CD14-positive monocyte (primary cell): Measurements from ENCODE around the gene ATXN1. TPM values are rescaled to one million over a fixed set of nuclear protein-coding genes. Genes with fewer than 3 reads are reported as not detected.

Source experiments
- DNase-seq, 3 donors: peaks; one replicate each; pipeline ENCODE4 v3.0.0-alpha.2; 2011 to 2022
- H2AFZ ChIP-seq: 2 replicates; pipeline ENCODE4 v1.6.0; 2012; ENCODE audit warnings: mild to moderate bottlenecking, low read depth, low read length, inconsistent platforms; ENCODE audit not compliant: insufficient read depth, poor library complexity, severe bottlenecking
- H3K27ac ChIP-seq, 2 donors: 1 replicate in 1 of 2; 2 replicates in 1 of 2; pipeline ENCODE4 v1.5.1; 2012 to 2013; ENCODE audit warnings: low read length in 2 of 2, control low read depth in 1 of 2, inconsistent platforms in 1 of 2, low read depth in 1 of 2, mild to moderate bottlenecking in 1 of 2
- H3K27me3 ChIP-seq, 2 donors: one replicate each; pipeline versions ENCODE4 v1.6.0 to v1.6.1; 2011 to 2013; ENCODE audit warnings: low read length in 2 of 2; ENCODE audit not compliant: control insufficient read depth in 2 of 2, insufficient read depth in 2 of 2
- H3K36me3 ChIP-seq, 2 donors: replicated peaks in 1 of 2; 1 replicate in 1 of 2; 2 replicates in 1 of 2; pipeline versions ENCODE4 v1.5.1 to v1.6.1; 2012 to 2013; ENCODE audit warnings: low read length in 2 of 2, control low read depth in 1 of 2, inconsistent platforms in 1 of 2, mild to moderate bottlenecking in 1 of 2; ENCODE audit not compliant: insufficient read depth in 2 of 2, control insufficient read depth in 1 of 2
- H3K4me1 ChIP-seq, 2 donors: 1 replicate in 1 of 2; 2 replicates in 1 of 2; pipeline versions ENCODE4 v1.5.1 to v1.6.1; 2012 to 2013; ENCODE audit warnings: low read length in 2 of 2, control low read depth in 1 of 2, inconsistent platforms in 1 of 2, mild to moderate bottlenecking in 1 of 2, moderate library complexity in 1 of 2; ENCODE audit not compliant: insufficient read depth in 2 of 2, control insufficient read depth in 1 of 2
- H3K4me2 ChIP-seq: replicated peaks from 2 replicates; pipeline ENCODE3; 2012; ENCODE audit warnings: low read length, moderate library complexity, mild to moderate bottlenecking; ENCODE audit not compliant: poor library complexity, severe bottlenecking; ENCODE audit errors: extremely low read depth
- H3K4me3 ChIP-seq, 3 experiments: fragments of 200-600 bp in 1 of 3; sonication (generic) in 1 of 3; replicated peaks in 1 of 3; 1 replicate in 2 of 3; 2 replicates in 1 of 3; pipeline ENCODE4 v1.5.1; 2011 to 2013; ENCODE audit warnings: low read length in 3 of 3, mild to moderate bottlenecking in 3 of 3, control low read depth in 2 of 3, low read depth in 2 of 3, inconsistent platforms in 1 of 3, moderate library complexity in 1 of 3
- H3K79me2 ChIP-seq: 2 replicates; pipeline ENCODE4 v1.6.0; 2012; ENCODE audit warnings: mild to moderate bottlenecking, control low read depth, inconsistent platforms, low read length, moderate library complexity; ENCODE audit not compliant: insufficient read depth
- H3K9ac ChIP-seq: 2 replicates; pipeline ENCODE4 v1.6.0; 2017; ENCODE audit warnings: low read length, mild to moderate bottlenecking; ENCODE audit not compliant: insufficient read depth, poor library complexity, severe bottlenecking
- H3K9me3 ChIP-seq, 2 donors: replicated peaks in 1 of 2; 1 replicate in 1 of 2; 2 replicates in 1 of 2; pipeline versions ENCODE4 v1.5.1 to v1.6.1; 2012 to 2013; ENCODE audit warnings: low read length in 2 of 2, control low read depth in 1 of 2; ENCODE audit not compliant: control insufficient read depth in 1 of 2, insufficient read depth in 1 of 2
- H4K20me1 ChIP-seq: 2 replicates; pipeline ENCODE4 v1.6.0; 2012; ENCODE audit warnings: mild to moderate bottlenecking, low read length, control low read depth, moderate library complexity; ENCODE audit not compliant: insufficient read depth
- H3K27ac Mint-ChIP-seq, 7 donors: one replicate each; pipeline ENCODE4 v1.8.0; 2020; ENCODE audit warnings: mild to moderate bottlenecking in 7 of 7, mixed read lengths in 7 of 7, moderate library complexity in 6 of 7, inconsistent platforms in 2 of 7
- H3K27me3 Mint-ChIP-seq, 3 donors: one replicate each; pipeline ENCODE4 v1.8.0; 2021 to 2022; ENCODE audit warnings: low read depth in 3 of 3, mild to moderate bottlenecking in 3 of 3, mixed read lengths in 3 of 3, moderate library complexity in 3 of 3, inconsistent platforms in 1 of 3
- H3K36me3 Mint-ChIP-seq, 2 donors: one replicate each; pipeline ENCODE4 v1.8.0; 2020; ENCODE audit warnings: mixed read lengths in 2 of 2, inconsistent platforms in 1 of 2, mild to moderate bottlenecking in 1 of 2
- H3K4me1 Mint-ChIP-seq: one replicate; pipeline ENCODE4 v1.8.0; 2020; ENCODE audit warnings: mild to moderate bottlenecking, mixed read lengths
- H3K4me3 Mint-ChIP-seq, 2 donors: one replicate each; pipeline ENCODE4 v1.8.0; 2020; ENCODE audit warnings: mild to moderate bottlenecking in 2 of 2, mixed read lengths in 2 of 2, moderate library complexity in 1 of 2
- H3K9me3 Mint-ChIP-seq, 7 donors: one replicate each; pipeline ENCODE4 v1.8.0; 2020 to 2022; ENCODE audit warnings: mixed read lengths in 7 of 7, mild to moderate bottlenecking in 6 of 7, moderate library complexity in 6 of 7, inconsistent platforms in 2 of 7
- WGBS: methylation state at CpG from one replicate; pipeline ENCODE4 v1.1.5; 2013; ENCODE audit warnings: missing lambda C conversion rate; ENCODE audit not compliant: insufficient coverage; 5-methylcytosine and 5-hydroxymethylcytosine counted together
- intact Hi-C, 2 donors: fragments of 100-400 bp; cut with micrococcal nuclease; formaldehyde crosslinking; loops; one replicate each; pipeline versions ENCODE4 v1.15.0 to v1.15.1; 2023
- polyA plus RNA-seq, 3 donors: library from polyadenylated mRNA; depleted of rRNA in 1 of 3; unstranded in 2 of 3; stranded (reverse) in 1 of 3; fragments of 300-500 nt in 2 of 3; fragments of >200 nt in 1 of 3; fragmentation: Illumina TruSeq in 2 of 3; gene quantifications; 1 replicate in 2 of 3; 2 replicates in 1 of 3; pipeline ENCODE4 v1.2.3, GENCODE V29; 2012 to 2021
- TF ChIP-seq, protein P1 (sequence below): fragments of 200-600 bp; IDR thresholded peaks from one replicate; pipeline ENCODE4 v1.8.0; 2022; ENCODE audit warnings: antibody characterized with exemption, mild to moderate bottlenecking

The ATXN1 gene
- polyA plus RNA-seq, 3 donors: 8.8 to 19.1 (median 10.9) TPM

DNA sequence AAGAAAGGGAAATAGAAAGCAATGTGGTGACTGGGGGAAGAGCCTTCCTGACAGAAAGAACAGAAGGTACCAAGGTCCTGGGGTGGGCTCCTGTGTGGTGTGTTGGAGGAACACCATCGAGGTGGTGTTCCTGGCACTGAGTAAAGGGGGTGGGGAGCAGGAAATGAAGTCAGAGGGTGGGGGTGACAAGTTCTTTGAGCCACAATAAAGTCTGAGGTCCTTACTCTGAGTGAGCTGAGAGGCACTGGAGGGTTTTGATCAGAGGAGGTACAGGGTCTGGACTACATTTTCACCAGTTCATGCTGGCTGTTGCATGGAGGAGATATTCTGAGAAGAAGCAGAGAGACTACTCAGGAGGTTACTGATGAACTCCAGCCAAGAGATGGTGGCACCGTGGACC is 324.7 kb downstream of the ATXN1 start:
- DNase-seq: no peak
- peaks cover 19 to 22% of the 10 kb centered on the region in 2 donors for H3K36me3 Mint-ChIP-seq
- Histone ChIP-seq H3K9ac (no peak overlapping the region), H3K27ac (no peak overlapping the region), H3K4me3 (no peak overlapping the region), H2AFZ (no peak overlapping the region), H3K36me3 (no peaks in the 10 kb centered on the region), H4K20me1 (peaks cover 23% of the 10 kb centered on the region), H3K9me3 (no peaks in the 10 kb centered on the region), H3K4me2 (no peak overlapping the region), H3K4me1 (no peaks in the 10 kb centered on the region), H3K79me2 (no peaks in the 10 kb centered on the region), H3K27me3 (no peaks in the 10 kb centered on the region)
- 75% methylated on average over 2 of the region's 2 CpGs for WGBS
- TF ChIP-seq, protein P1, sequence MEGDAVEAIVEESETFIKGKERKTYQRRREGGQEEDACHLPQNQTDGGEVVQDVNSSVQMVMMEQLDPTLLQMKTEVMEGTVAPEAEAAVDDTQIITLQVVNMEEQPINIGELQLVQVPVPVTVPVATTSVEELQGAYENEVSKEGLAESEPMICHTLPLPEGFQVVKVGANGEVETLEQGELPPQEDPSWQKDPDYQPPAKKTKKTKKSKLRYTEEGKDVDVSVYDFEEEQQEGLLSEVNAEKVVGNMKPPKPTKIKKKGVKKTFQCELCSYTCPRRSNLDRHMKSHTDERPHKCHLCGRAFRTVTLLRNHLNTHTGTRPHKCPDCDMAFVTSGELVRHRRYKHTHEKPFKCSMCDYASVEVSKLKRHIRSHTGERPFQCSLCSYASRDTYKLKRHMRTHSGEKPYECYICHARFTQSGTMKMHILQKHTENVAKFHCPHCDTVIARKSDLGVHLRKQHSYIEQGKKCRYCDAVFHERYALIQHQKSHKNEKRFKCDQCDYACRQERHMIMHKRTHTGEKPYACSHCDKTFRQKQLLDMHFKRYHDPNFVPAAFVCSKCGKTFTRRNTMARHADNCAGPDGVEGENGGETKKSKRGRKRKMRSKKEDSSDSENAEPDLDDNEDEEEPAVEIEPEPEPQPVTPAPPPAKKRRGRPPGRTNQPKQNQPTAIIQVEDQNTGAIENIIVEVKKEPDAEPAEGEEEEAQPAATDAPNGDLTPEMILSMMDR: no peak
- intact Hi-C loops: no loop called here
- peaks cover 10% of the 10 kb centered on the region for H3K4me1 Mint-ChIP-seq
- H3K27ac Mint-ChIP-seq: peak overlapping the region in 1 of 7 donors; percentile 63
- H3K4me3 Mint-ChIP-seq: no peak overlapping the region
- no peaks in the 10 kb centered on the region for H3K9me3 Mint-ChIP-seq
- H3K27me3 Mint-ChIP-seq: no peaks in the 10 kb centered on the region

DNA sequence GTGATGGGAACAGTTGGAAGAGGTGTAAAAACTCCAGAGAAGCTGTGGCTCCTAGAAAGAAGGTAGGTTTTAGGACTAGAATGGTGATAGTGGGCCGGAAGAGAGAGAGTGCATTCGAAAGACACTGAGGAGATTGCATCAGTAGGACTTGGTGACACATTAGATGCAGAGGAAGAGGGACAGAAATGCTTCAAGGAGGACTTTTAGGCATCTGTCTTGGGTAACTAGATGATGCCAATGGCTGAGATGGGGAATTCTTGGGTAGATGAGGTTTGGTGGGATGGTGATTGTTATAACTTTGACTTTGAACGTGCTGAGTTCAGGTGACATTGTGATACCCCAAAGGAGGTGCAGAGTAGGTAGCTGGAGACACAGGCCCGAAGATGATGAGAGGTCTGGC is 326.4 kb downstream of the ATXN1 start:
- H3K4me1 Mint-ChIP-seq: peaks cover 13% of the 10 kb centered on the region
- TF ChIP-seq, protein P1: no peak
- DNase-seq: no peak
- Histone ChIP-seq H3K36me3 (no peaks in the 10 kb centered on the region), H3K4me2 (no peak overlapping the region), H3K27ac (no peak overlapping the region), H3K4me3 (no peak overlapping the region), H3K9me3 (no peaks in the 10 kb centered on the region), H4K20me1 (peaks cover 14% of the 10 kb centered on the region), H3K27me3 (no peaks in the 10 kb centered on the region), H2AFZ (no peak overlapping the region), H3K9ac (no peak overlapping the region), H3K4me1 (no peaks in the 10 kb centered on the region), H3K79me2 (no peaks in the 10 kb centered on the region)
- no peaks in the 10 kb centered on the region for H3K9me3 Mint-ChIP-seq
- WGBS: 90% methylated on average over 3 of the region's 4 CpGs
- H3K36me3 Mint-ChIP-seq: peaks cover 25 to 28% of the 10 kb centered on the region in 2 donors
- no peaks in the 10 kb centered on the region for H3K27me3 Mint-ChIP-seq
- intact Hi-C loops: no loop called here
- H3K27ac Mint-ChIP-seq: peak overlapping the region in 3 of 7 donors; percentile 4 to 29 (median 26)
- H3K4me3 Mint-ChIP-seq: no peak overlapping the region
